Measurements from ENCODE around the gene SARS2.

DNA sequence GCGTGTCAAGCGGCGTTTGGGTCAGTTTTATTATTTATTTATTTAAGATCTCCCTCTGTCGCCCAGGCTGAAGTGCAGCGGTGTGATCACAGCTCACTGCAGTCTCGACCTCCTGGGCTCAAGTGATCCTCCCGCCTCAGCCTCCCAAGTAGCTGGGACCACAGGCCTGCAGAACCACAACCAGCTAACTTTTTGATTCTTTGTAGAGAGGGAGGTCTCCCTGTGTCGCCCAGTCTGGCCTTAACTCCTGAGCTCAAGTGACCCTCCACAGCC, 894 bp upstream of the SARS2 start:
- TF ChIP-seq, protein P1, sequence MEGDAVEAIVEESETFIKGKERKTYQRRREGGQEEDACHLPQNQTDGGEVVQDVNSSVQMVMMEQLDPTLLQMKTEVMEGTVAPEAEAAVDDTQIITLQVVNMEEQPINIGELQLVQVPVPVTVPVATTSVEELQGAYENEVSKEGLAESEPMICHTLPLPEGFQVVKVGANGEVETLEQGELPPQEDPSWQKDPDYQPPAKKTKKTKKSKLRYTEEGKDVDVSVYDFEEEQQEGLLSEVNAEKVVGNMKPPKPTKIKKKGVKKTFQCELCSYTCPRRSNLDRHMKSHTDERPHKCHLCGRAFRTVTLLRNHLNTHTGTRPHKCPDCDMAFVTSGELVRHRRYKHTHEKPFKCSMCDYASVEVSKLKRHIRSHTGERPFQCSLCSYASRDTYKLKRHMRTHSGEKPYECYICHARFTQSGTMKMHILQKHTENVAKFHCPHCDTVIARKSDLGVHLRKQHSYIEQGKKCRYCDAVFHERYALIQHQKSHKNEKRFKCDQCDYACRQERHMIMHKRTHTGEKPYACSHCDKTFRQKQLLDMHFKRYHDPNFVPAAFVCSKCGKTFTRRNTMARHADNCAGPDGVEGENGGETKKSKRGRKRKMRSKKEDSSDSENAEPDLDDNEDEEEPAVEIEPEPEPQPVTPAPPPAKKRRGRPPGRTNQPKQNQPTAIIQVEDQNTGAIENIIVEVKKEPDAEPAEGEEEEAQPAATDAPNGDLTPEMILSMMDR (IDR thresholded peaks at IDR 0.05; ENCODE audit: low read length), result no peak
- no peak for TF ChIP-seq EZH2 (IDR thresholded peaks at IDR 0.05; ENCODE audit: borderline replicate concordance, low read length)

Measured in OCI-LY1 (cell line).